ENCODE measurements around the gene CTNND2.

DNA sequence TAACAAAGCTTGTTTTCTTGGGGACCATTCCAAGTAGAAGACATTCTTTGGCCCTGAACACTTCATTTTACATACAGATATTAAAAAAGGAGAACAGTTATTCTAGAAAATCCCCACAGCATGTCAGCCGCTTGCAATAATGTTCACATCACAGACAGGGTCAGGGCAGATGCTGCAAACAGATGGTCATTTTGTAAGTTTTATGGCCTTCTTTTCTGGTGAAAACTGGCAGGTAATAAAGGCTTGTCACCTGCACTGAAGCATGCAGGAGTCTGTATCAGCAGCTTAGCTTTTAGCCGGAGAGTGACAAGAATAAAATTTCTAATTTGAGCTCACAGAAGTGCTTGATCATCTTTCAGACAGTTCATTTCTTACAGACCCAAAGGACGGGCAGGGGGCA, 922.3 kb downstream of the CTNND2 start:
- TF ChIP-seq POLR2AphosphoS5 (IDR thresholded peaks at IDR 0.05; ENCODE audit: low read depth, low read length) (no peak), CTCF (IDR thresholded peaks at IDR 0.05) (no peak), EP300 (IDR thresholded peaks at IDR 0.05; ENCODE audit: borderline replicate concordance in 1 of 2, low read depth in 1 of 2, low read length in 1 of 2) (no peak), TCF12 (IDR thresholded peaks at IDR 0.05) (no peak), IRF3 (IDR thresholded peaks at IDR 0.05; ENCODE audit: low read depth, low read length) (no peak)

Data from SK-N-SH (cell line).